ENCODE results near the gene PCBP3.

Gene PCBP3

DNA sequence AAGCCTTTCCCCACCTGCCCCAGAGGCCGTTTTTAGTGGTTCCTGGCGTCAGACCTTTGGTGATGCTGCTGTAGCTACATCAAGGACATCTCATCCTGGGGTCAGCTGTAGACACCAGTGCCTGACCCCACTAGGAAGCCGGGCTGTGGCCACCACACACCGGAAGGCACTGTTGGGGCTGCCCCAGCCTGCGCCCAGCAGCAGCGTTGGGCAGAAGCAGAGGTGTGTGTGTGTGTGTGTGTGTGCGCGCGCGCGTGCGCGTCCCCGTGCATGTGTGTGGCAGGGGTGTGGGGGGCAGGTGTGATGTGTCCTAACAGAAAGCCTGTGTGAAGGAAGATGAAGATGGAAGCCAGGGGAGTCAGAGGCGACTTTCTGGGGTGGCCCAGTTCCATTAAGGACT, 276.1 kb downstream of the PCBP3 start:
- DNase-seq: no peak

- no peak for DNase-seq
Measured at GRCh38 chr21:45920824-45921600, 277.5 kb downstream of the PCBP3 start.

DNA sequence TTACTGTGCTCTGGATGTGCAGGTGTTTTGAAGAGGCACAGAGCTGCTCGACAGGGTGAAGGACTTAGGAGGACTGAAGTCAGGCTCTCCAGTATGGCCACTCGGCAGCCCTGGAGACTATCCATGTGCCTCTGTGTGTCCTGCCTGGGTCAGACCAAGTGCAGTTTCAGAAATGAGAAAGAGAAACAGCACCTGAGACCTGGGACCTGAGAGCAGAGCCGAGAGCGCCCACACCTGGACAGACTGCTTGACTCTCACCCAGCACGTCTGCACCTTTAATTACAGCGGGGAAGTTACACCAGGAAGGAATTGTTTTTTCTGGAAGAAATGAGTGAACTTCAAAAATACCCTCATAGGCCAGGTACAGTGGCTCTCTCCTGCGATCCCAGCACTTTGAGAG, 278.4 kb downstream of the PCBP3 start:
- DNase-seq: no peak

DNA sequence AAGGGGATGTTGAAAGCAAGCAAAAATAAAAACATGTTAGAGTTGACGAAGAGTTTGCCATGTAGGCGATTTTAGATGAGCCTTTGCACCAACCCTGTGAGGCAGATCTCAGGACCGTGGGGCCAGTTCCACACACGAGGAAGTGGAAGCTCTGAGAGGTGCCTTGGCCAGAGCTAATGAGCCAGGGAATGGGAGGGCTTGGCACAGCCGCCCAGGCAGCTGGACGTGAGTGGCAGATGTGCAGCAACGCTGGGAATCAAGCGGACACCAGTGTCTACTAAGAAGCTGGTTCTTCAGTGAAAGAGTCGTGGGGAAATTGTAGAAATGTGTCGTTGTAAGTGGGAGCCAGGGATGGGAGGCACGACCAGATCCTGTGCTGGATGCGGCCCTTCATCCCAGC, 279.1 kb downstream of the PCBP3 start:
- DNase-seq: no peak

- DNase-seq: peak; percentile 73
Measured at GRCh38 chr21:45923146-45923545, 279.6 kb downstream of the PCBP3 start.

GRCh38 chr21:45926281-45926680, 282.8 kb downstream of the PCBP3 start:
- no peak for DNase-seq

- no peak for DNase-seq
Measured at GRCh38 chr21:45927032-45927431, 283.5 kb downstream of the PCBP3 start.

GRCh38 chr21:45927851-45928850, 284.6 kb downstream of the PCBP3 start:
- DNase-seq: no peak

- DNase-seq: no peak
Measured at GRCh38 chr21:45929449-45929848, 285.9 kb downstream of the PCBP3 start.

- DNase-seq: no peak
Measured at GRCh38 chr21:45930231-45930760, 286.8 kb downstream of the PCBP3 start.

DNA sequence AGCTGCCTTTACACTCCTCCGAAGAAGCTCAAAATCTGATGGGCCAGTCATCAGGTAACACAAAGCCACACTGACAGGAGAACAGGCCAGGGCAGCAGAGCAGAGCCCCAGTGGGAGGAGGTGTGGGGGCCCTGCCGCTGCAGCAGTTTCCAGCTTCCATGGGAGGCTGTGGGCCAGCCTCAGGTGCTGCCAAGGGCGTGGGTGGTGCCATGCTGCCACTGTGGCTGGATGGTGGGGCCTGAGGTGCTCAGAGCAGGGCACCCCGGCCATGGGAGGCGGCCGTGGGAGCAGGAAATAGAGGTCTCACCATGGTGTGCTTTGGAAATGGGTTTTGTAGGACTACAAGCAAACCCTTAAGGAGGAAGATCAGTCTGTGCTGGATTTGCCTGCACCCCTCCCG, 287.3 kb downstream of the PCBP3 start:
- no peak for DNase-seq

GRCh38 chr21:45931397-45931969, 288.0 kb downstream of the PCBP3 start:
- DNase-seq: no peak

GRCh38 chr21:45932922-45933502, 289.5 kb downstream of the PCBP3 start:
- DNase-seq: no peak

- DNase-seq: no peak
Measured at GRCh38 chr21:45934085-45934484, 290.6 kb downstream of the PCBP3 start.

GRCh38 chr21:45934554-45934953, 291.0 kb downstream of the PCBP3 start:
- DNase-seq: no peak

- no peak for DNase-seq
Measured at GRCh38 chr21:45935628-45936027, 292.1 kb downstream of the PCBP3 start.

DNA sequence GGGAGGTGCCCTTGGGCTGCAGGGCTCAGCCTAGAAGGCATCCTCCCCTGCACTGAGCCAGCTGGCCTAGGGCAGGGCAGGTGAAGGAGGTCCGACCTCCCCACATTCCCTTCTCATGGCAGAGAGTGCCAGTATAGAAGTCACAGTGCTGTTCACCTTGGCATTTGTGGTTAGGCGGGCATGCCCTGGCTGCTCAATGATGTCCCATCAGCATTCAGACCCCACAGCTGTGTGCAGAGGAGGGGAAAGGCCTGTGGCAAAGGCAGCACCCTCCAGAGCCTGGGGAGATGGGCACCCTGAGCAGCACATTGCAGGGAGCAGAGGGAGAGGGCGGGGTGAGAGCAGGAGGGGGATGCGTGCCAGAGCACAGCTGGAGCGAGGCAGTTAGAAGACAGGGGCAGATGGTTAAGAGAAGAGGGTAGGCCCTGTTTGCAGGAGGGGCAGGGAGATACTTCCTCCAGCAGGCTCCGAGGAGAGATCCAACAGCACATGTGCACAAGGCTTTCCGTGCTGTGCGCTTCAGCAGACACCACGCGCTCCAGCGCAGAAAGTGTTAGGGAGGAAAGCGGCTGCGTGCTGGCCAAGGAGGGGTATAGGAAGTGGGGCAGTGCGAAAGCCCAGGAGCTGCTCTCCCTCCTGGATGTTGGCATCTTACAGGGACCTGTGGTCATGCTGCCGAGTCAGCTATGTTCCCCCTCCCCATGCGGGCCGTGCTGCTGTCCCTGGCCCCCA, 294.4 kb downstream of the PCBP3 start:
- DNase-seq: no peak

DNA sequence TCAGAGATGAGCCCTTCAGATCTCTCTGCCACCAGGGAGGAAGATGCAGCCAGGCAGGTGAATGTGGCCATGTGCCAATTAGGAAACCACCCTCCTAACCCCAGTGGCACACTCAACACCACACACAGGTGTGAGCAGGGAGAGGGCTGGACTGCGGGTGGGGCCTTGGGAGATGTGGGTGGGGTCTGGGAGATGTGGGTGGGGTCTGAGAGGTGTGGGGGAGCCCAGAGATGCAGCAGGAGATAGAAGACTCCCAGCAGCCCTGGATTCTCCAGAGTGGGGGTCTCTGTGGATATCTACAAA, 294.9 kb downstream of the PCBP3 start:
- no peak for DNase-seq

- no peak for DNase-seq
Measured at GRCh38 chr21:45938811-45939520, 295.4 kb downstream of the PCBP3 start.

DNA sequence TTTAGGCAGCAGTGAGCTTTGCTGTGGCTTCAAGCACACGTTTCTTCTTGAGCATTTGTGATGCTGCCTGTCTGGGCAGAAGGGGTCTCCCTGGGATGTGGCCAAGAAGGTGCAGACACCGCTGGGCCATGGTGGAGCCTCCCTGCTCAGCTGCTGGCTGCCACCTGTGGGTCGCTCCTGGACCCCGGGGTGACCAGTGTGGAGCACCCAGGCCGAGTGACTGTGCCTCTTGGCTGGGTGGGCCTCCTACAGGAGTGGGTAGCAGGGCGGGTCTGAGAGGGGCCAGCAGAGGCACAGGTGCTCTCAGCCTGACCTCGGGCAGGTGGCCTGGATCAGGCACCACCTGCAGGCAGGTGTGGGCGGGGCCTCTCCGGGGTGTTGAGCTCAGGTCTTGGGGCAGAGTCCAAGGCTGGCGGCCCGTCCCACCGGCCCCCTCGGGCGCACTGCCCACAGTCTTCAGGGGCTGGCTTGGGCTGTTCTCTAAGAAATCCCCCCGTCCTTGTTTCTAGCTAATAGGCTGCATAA, 296.1 kb downstream of the PCBP3 start:
- DNase-seq: no peak

DNA sequence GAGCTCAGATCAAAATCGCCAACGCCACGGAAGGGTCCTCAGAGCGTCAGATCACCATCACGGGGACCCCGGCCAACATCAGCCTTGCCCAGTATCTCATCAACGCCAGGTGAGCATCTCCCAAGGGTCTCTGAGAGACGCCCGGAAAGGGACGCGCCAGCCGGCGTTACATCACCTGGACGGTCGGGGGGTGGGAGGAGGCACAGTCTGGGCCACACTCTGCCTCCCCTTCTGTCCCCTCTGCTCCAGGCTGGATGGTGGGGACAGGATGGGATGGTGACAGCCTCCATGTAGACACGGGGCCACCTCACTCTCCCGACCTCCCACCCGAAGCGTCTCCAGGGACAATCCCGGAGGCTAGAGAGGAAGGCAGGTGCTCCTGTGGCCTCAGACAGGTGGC, 296.6 kb downstream of the PCBP3 start:
- DNase-seq: no peak

Data from CD4-positive, alpha-beta T cell treated with Interleukin-17A for 4 hours (primary cell).